Activated naive CD8-positive, alpha-beta T cell treated with anti-CD3 and anti-CD28 coated beads, Interleukin-2, amount 10 ng/mL, durations not matched to agents 7 days and 5 days (primary cell): Measurements from ENCODE around the gene MEGF11. TPM values are rescaled to one million over a fixed set of nuclear protein-coding genes. Genes with fewer than 3 reads are reported as not detected.

Experiments
- ATAC-seq: fragments of 150-1000 bp; cut with Tn5 transposase; one replicate; pipeline ENCODE4 v1.10.0; 2021; ENCODE audit warnings: low read depth, moderate library complexity
- POLR2A ChIA-PET: fragments of 350-600 bp; sonication (Branson Sonifier 250); formaldehyde crosslinking; loops from one replicate; lab custom pipeline; 2021; ENCODE audit warnings: antibody characterized with exemption; lab: Charles Lee
- DNase-seq: peaks from one replicate; pipeline ENCODE4 v3.0.0; 2021
- H3K27ac Mint-ChIP-seq: one replicate; pipeline ENCODE4 v1.8.0; 2022; ENCODE audit warnings: mild to moderate bottlenecking, mixed read lengths
- H3K27me3 Mint-ChIP-seq: one replicate; pipeline ENCODE4 v1.8.0; 2022; ENCODE audit warnings: mild to moderate bottlenecking, moderate library complexity, mixed read lengths
- H3K36me3 Mint-ChIP-seq: one replicate; pipeline ENCODE4 v1.8.0; 2021; ENCODE audit warnings: mild to moderate bottlenecking, mixed read lengths
- H3K4me1 Mint-ChIP-seq: one replicate; pipeline ENCODE4 v1.8.0; 2021; ENCODE audit warnings: mixed read lengths
- H3K4me3 Mint-ChIP-seq: one replicate; pipeline ENCODE4 v1.8.0; 2022; ENCODE audit warnings: mild to moderate bottlenecking, moderate library complexity, mixed read lengths
- H3K9me3 Mint-ChIP-seq: one replicate; pipeline ENCODE4 v1.8.0; 2021; ENCODE audit warnings: mixed read lengths
- total RNA-seq, 2 experiments: library from RNA; stranded (reverse); gene quantifications; one replicate each; pipeline ENCODE4 v1.2.3, GENCODE V29; 2021

The MEGF11 gene
- total RNA-seq, 2 experiments from 2014 or later, result not detected

DNA sequence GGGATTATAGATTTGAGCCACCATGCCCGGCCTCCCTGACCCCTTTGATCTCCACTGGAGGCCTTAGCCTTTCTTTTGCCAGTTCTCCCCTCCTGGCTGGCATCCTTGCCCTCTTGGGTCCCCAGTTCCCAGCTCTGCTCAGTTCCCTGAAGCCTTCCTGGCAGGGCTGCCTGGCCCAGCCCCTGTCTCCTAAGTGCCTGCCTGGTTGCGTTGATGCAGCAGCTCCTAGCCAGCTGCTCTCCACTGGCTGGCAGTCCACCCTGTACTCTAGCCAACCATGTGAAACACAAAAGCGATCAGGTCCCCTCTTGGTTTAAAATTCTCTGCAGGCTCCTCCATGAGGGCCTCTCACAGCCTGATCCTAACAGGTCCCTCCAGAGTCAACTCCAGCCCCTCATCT is 199.6 kb downstream of the MEGF11 start:
- Mint-ChIP-seq H3K9me3 (no peaks in the 10 kb centered on the region), H3K4me1 (no peaks in the 10 kb centered on the region), H3K27ac (no peak overlapping the region), H3K4me3 (no peak overlapping the region), H3K27me3 (peaks cover 7% of the 10 kb centered on the region), H3K36me3 (no peaks in the 10 kb centered on the region)
- ATAC-seq (no peak), DNase-seq (no peak)
- POLR2A ChIA-PET, result no interaction called here

DNA sequence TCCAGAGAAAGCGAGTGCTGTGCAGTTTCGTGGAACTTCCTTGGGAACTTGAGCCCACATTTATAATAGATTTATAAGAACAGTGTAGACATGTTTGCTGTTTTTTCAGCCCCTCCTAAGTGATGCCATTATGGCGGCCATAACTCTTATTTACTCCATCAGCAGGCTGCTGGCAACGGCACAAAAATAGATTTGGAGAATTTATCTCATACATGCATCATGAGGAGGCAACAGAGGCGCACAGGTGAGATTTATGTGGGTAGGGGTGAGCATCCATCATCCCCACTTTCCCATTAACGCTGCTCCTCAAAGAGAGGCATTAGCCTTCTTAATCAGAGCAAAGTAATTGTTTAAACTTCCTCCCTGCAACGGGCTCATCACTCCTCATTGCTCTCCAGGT is 201.7 kb downstream of the MEGF11 start:
- POLR2A ChIA-PET, result no interaction called here
- Mint-ChIP-seq H3K27me3 (peaks cover 2% of the 10 kb centered on the region), H3K36me3 (no peaks in the 10 kb centered on the region), H3K4me1 (no peaks in the 10 kb centered on the region), H3K4me3 (no peak overlapping the region), H3K27ac (no peak overlapping the region), H3K9me3 (no peaks in the 10 kb centered on the region)
- no peak for DNase-seq
- no peak for ATAC-seq

DNA sequence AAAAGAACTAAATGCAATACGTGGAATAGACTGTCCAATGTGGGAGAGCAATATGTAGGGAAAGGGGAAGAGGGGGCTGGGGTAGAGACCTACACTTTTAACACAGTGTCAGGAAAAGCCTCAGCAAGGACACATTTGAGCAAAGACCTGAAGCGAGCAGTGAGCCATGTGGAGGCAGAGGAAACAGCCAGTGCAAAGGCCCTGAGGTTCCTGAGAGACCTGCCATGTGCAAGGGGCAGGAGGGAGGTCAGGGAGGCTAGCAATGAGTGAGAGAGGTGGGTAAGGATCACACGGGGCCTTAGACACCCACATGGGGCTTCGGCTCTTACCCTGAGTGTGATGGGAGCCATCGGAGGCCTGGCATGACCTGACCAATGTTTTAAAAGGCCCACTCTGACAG is 203.3 kb downstream of the MEGF11 start:
- H3K4me3 Mint-ChIP-seq, result no peak overlapping the region
- no peaks in the 10 kb centered on the region for H3K9me3 Mint-ChIP-seq
- no peak for DNase-seq
- H3K36me3 Mint-ChIP-seq, result no peaks in the 10 kb centered on the region
- ATAC-seq, result no peak
- H3K27me3 Mint-ChIP-seq, result peaks cover 2% of the 10 kb centered on the region
- POLR2A ChIA-PET, result no interaction called here
- no peak overlapping the region for H3K27ac Mint-ChIP-seq
- no peaks in the 10 kb centered on the region for H3K4me1 Mint-ChIP-seq

DNA sequence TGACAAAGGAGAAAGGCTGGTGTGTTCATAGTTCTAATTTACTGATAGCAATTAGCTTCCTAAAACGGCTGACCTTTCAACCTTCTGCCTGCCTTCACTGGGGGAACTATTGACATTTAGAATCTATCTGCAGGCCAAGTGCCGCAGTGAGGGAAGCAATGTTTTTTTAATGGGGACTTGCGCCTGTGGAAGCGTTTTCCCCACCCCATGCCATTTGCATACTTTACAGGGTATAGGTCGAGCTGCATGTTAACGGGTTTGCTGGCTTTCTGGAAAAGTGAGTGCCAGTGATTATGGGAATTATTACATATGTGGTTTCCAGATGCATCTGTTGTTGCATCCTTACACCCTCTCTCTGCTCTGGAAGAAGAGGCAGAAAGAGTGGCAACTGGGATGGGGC is 204.2 kb downstream of the MEGF11 start:
- DNase-seq (no peak), ATAC-seq (no peak)
- H3K36me3 Mint-ChIP-seq, result no peaks in the 10 kb centered on the region
- POLR2A ChIA-PET, result no interaction called here
- H3K4me3 Mint-ChIP-seq, result no peak overlapping the region
- no peaks in the 10 kb centered on the region for H3K27me3 Mint-ChIP-seq
- no peak overlapping the region for H3K27ac Mint-ChIP-seq
- H3K4me1 Mint-ChIP-seq, result no peaks in the 10 kb centered on the region
- H3K9me3 Mint-ChIP-seq, result no peaks in the 10 kb centered on the region

DNA sequence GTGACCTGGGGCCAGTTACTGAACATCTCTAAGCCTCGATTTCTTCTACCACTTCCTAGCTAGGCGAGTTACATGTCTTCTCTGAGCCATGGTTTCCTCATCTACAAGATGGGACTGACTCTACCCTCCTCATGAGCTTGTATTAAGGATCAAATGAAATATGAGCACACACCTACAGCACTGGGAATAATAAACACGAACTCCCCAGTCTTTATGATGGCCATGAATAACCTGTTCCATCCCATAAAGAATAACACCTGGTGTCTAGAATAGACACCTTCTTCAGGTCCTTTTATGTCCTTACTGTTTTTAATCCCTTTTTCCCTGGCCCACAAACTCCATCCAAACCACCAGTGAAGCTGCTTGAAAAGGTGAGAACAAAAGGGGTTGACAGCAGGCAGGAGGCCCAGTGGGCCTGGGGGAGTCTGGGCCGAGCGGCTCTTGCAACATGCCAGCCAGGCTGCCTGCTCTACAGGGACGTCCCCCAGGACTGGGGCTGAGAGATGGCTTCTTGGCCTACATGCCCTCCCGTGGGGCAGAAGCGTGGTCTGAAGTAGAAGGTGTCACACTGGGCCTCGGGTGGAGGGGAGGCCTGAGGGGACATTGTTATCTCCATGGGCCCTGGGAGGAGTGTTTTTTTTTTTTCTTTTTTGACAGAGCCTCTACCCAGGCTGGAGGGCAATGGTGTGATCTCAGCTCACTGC is 206.1 kb downstream of the MEGF11 start:
- H3K4me3 Mint-ChIP-seq, result no peak overlapping the region
- no peaks in the 10 kb centered on the region for H3K4me1 Mint-ChIP-seq
- no peaks in the 10 kb centered on the region for H3K36me3 Mint-ChIP-seq
- ATAC-seq (no peak), DNase-seq (no peak)
- peaks cover 8% of the 10 kb centered on the region for H3K27me3 Mint-ChIP-seq
- no peak overlapping the region for H3K27ac Mint-ChIP-seq
- H3K9me3 Mint-ChIP-seq, result no peaks in the 10 kb centered on the region
- POLR2A ChIA-PET, result interaction anchor here (0.7 kb wide), 1 partner anchor 1829 kb away, joined by 3 read pairs; no protein-coding TSS in a partner anchor

DNA sequence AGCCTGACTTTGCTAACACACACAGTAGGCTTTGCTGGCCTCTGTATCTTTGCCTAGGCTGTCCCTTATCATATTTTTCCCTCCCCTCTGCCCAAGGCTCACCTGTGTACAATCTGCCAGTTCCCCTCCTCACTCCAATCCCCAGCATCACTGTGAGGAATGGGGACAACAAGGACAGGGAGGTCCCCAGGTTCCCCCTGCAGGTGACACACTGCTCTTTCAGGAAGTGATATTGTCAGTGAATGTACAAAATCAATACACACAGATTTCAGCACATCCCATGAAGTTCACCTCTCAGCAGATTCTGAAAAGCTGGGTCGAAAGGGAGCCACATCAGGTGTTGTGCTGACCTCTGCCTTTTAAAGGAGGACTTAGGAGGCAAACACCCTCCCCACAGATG is 206.8 kb downstream of the MEGF11 start:
- Mint-ChIP-seq H3K4me1 (no peaks in the 10 kb centered on the region), H3K9me3 (no peaks in the 10 kb centered on the region), H3K36me3 (no peaks in the 10 kb centered on the region), H3K27ac (no peak overlapping the region), H3K4me3 (no peak overlapping the region), H3K27me3 (peaks cover 12% of the 10 kb centered on the region)
- DNase-seq (no peak), ATAC-seq (no peak)
- POLR2A ChIA-PET, result no interaction called here

DNA sequence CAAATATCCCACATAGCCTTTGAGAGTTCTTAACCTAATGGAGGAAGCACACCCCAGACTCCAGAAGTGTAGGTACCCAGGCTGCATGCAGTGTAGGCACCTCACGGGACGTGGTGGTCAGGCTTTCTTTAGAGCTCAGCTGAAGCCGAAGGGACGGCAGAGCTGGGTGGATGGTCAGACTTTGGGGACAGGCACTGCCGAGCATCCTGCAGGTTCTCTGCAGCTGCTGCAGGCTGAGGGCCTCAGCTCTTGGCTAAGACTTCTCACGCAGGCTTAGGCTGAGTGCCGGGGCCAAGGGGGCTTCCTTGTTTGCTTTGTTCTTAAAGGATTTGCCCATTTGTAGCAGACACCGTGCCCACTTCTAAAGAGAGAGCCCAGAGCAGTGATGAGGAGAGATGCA is 207.2 kb downstream of the MEGF11 start:
- H3K4me3 Mint-ChIP-seq, result no peak overlapping the region
- peaks cover 12% of the 10 kb centered on the region for H3K27me3 Mint-ChIP-seq
- no peak overlapping the region for H3K27ac Mint-ChIP-seq
- H3K9me3 Mint-ChIP-seq, result no peaks in the 10 kb centered on the region
- ATAC-seq (no peak), DNase-seq (no peak)
- POLR2A ChIA-PET, result no interaction called here
- no peaks in the 10 kb centered on the region for H3K4me1 Mint-ChIP-seq
- H3K36me3 Mint-ChIP-seq, result no peaks in the 10 kb centered on the region

DNA sequence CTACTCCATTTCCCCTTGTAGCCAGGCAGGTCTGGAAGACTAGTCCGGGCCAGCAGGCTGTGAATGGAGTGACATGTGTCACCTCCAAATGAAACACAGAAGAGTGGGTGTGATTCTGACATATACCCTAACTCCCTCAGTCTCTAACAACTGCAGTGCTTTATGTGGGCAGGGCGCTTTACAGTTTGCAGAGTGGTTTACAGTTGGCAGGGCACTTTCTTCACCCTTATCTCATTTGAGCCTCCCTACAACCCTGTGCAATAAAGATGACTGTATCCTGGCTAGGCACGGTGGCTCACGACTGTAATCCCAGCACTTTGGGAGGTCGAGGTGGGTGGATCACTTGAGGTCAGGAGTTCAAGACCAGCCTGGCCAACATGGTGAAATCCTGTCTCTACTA is 208.0 kb downstream of the MEGF11 start:
- no peak for DNase-seq
- H3K27me3 Mint-ChIP-seq, result peaks cover 12% of the 10 kb centered on the region
- H3K27ac Mint-ChIP-seq, result no peak overlapping the region
- no peak for ATAC-seq
- POLR2A ChIA-PET, result no interaction called here
- no peaks in the 10 kb centered on the region for H3K4me1 Mint-ChIP-seq
- H3K9me3 Mint-ChIP-seq, result no peaks in the 10 kb centered on the region
- H3K36me3 Mint-ChIP-seq, result no peaks in the 10 kb centered on the region
- H3K4me3 Mint-ChIP-seq, result no peak overlapping the region

DNA sequence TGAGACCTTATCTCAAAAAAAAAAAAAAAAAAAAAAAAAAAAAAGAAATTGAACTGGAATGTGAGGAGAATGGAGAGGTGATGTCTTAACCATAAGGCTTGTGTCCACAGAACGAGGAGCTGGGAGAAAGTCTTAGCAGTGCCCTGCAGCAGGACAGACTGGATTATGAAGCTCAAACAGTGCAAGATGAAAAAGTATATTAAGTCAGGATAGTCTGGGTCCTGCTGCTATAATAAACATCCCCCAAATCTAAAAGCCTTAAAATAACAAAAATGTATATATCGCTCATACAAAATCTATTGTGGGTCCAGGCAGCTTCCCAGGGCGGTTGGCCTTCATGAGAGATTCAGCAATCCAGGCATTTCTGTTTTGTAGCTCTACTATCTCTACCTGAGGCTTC is 208.7 kb downstream of the MEGF11 start:
- Mint-ChIP-seq H3K27me3 (peaks cover 17% of the 10 kb centered on the region), H3K27ac (no peak overlapping the region), H3K36me3 (no peaks in the 10 kb centered on the region), H3K4me1 (no peaks in the 10 kb centered on the region), H3K9me3 (no peaks in the 10 kb centered on the region), H3K4me3 (no peak overlapping the region)
- POLR2A ChIA-PET, result no interaction called here
- ATAC-seq, result no peak
- no peak for DNase-seq

DNA sequence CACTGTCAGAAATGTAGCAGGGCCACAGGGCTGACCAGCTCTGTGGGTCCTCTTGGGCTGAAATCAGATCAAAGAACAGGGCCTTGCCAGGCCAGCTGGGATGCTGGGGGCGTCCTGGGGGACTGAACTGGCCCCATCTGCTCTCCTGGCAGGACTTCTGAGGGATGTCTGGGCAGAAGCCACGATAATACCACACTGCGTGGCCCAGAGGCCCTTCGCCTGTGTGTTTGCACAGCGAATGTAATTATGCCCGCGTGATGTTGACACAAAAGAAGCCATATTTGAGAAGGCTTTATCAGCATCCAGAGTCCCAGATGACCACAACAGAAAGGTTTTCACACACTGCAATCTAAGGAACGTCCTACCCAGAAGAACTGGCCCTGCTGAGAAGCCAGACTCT is 210.3 kb downstream of the MEGF11 start:
- H3K4me1 Mint-ChIP-seq, result no peaks in the 10 kb centered on the region
- DNase-seq (no peak), ATAC-seq (no peak)
- POLR2A ChIA-PET, result no interaction called here
- no peak overlapping the region for H3K27ac Mint-ChIP-seq
- H3K36me3 Mint-ChIP-seq, result no peaks in the 10 kb centered on the region
- H3K9me3 Mint-ChIP-seq, result no peaks in the 10 kb centered on the region
- H3K4me3 Mint-ChIP-seq, result no peak overlapping the region
- H3K27me3 Mint-ChIP-seq, result peaks cover 24% of the 10 kb centered on the region

DNA sequence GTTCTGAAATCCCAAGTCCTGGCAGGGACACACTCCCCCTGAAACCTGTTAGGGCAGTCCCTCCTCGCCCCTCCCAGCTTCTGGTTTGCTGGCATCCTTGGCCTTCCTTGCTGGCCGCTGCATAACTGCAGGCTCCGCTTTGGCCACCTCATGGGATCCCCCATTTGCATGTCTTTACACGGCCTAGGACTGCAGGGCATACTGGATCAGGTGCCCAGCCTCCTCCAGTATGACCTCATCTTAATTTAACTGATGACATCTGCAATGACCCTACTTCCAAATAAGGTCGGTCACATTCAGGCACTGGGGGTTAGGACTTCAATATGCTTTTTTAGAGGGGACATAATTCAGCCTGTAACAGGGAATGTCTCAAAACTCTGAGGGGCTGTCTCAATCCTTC is 210.9 kb downstream of the MEGF11 start:
- no peaks in the 10 kb centered on the region for H3K36me3 Mint-ChIP-seq
- ATAC-seq (no peak), DNase-seq (no peak)
- no peaks in the 10 kb centered on the region for H3K4me1 Mint-ChIP-seq
- no peak overlapping the region for H3K27ac Mint-ChIP-seq
- POLR2A ChIA-PET, result no interaction called here
- peaks cover 29% of the 10 kb centered on the region for H3K27me3 Mint-ChIP-seq
- no peaks in the 10 kb centered on the region for H3K9me3 Mint-ChIP-seq
- H3K4me3 Mint-ChIP-seq, result no peak overlapping the region

DNA sequence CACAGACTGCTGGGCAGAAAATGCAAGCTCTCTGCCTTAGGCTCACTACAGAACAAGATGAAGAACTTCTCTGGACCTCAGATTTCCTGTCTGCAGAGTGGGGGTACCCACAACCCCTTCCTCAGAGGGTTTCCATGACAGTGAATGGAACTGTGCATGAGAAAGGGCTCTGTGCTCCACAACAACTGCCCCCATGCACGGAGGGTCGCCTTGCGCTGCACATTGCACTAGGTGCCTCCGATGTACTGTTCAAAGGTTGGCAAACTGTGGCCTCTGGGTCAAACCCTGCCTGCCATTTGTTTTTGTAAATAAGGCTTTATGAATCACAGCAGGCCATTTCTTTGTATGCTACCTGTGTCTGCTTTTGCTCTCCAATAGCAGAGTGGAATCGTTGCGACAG is 212.3 kb downstream of the MEGF11 start:
- H3K27ac Mint-ChIP-seq, result no peak overlapping the region
- DNase-seq, result no peak
- H3K9me3 Mint-ChIP-seq, result no peaks in the 10 kb centered on the region
- no peaks in the 10 kb centered on the region for H3K4me1 Mint-ChIP-seq
- no peak for ATAC-seq
- no peaks in the 10 kb centered on the region for H3K36me3 Mint-ChIP-seq
- H3K27me3 Mint-ChIP-seq, result peaks cover 36% of the 10 kb centered on the region
- POLR2A ChIA-PET, result no interaction called here
- H3K4me3 Mint-ChIP-seq, result no peak overlapping the region

DNA sequence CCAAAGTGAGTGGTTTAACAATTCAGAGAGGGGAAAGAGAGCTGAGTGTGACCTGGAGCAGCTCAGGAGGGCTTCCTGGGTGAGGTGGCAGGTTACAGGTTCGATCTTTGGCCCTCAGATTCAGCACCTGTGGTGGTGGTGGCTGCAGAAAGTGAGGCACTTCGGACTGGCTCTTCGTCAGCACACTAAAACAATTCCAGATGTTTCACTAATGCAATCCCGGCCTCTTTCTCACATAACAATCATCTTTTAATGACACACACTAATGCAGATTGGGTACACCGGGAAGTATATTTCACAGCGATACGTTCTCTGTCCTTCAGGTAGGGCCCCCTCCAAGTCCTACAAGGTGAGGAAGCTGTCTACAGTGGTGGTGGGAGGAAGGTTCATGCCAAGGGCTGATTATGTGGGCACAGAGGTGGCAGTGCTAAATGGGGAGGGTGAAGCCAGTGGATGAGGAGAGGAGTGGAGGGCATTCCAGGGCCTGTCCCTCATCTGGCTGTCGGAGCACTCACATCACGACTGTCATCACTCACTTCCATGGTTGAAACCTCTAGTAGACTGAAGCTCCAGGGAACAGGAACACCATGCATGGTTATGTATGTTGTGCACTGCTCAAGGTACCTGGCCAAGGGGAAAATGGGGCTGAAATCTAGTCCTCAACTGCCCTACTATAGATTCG is 213.2 kb downstream of the MEGF11 start:
- Mint-ChIP-seq H3K27ac (no peak overlapping the region), H3K4me3 (no peak overlapping the region), H3K27me3 (peaks cover 41% of the 10 kb centered on the region), H3K9me3 (no peaks in the 10 kb centered on the region), H3K4me1 (no peaks in the 10 kb centered on the region), H3K36me3 (no peaks in the 10 kb centered on the region)
- DNase-seq (no peak), ATAC-seq (no peak)
- POLR2A ChIA-PET, result no interaction called here

DNA sequence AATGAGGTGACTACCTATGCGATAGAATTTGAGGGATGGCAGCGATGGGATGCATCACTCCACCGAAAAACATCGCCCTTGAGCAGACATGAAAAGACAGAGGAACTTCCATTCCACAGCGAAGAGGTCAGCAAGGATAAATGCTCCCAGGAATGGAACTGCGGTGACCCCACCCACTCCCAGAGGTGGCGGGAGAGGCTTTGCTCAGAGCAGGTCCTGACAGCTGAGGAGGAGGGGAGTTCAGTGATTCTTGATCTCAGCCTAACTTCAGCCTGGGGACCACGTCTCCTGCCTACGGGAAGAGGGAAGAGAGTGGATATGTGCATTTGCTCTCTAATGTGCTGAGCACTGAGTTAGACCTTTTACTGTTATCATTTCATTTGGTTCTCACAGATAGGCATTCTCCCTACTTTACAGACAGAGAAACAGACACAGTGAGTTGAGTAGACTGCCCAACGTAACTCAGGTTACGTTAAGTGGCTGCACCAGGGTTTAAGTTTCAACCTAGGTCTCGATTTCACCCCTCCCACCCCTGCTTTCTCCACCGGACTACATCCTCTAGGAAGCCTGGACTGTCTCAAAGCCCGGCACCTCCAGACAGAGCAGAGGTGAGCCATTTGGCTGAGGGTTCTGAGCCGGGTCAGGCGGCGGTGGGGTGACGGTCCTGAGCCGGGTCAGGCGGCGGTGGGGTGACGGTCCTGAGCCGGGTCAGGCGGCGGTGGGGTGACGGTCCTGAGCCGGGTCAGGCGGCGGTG is 214.3 kb downstream of the MEGF11 start:
- peaks cover 48% of the 10 kb centered on the region for H3K27me3 Mint-ChIP-seq
- no peak overlapping the region for H3K27ac Mint-ChIP-seq
- no peaks in the 10 kb centered on the region for H3K9me3 Mint-ChIP-seq
- H3K4me1 Mint-ChIP-seq, result no peaks in the 10 kb centered on the region
- ATAC-seq (no peak), DNase-seq (no peak)
- POLR2A ChIA-PET, result no interaction called here
- no peaks in the 10 kb centered on the region for H3K36me3 Mint-ChIP-seq
- no peak overlapping the region for H3K4me3 Mint-ChIP-seq
